Measurements from ENCODE around the gene TFDP1. TPM values are rescaled to one million over a fixed set of nuclear protein-coding genes. Genes with fewer than 3 reads are reported as not detected.
A peak's percentile ranks its signal among the peaks of the same experiment; 100 is the strongest.

TFDP1 gene
- total RNA-seq, 5 donors from 2014 or later (not counting 1 experiment from before 2014, with no cell fraction given), result 25.8 to 38.3 (median 34.1) TPM

GRCh38 chr13:113628291-113629270, 44.0 kb downstream of the TFDP1 start:
- ChIA-PET CTCF (no interaction called here), POLR2A (interaction anchor here in 1 of 2 donors (0.6 kb wide), 1 partner anchor 8 kb away, joined by 3 read pairs; no protein-coding TSS in a partner anchor)
- H3K27ac ChIP-seq (ENCODE audit: low read length), result no peak overlapping the region
- H3K4me3 ChIP-seq (ENCODE audit: control insufficient read depth in 1 of 2, extremely low read depth in 1 of 2, low read length in 1 of 2), result no peak overlapping the region
- no peaks in the 10 kb centered on the region for H3K27me3 Mint-ChIP-seq
- no peak overlapping the region for H3K4me3 Mint-ChIP-seq
- no peak overlapping the region for H3K27ac Mint-ChIP-seq
- no peaks in the 10 kb centered on the region for H3K9me3 Mint-ChIP-seq
- H3K4me1 Mint-ChIP-seq, result peaks cover 9 to 23% (median 12%) of the 10 kb centered on the region in 3 donors
- H3K36me3 ChIP-seq (ENCODE audit: control insufficient read depth in 2 of 2, extremely low read depth in 1 of 2, insufficient read depth in 1 of 2, low read length in 1 of 2), result peaks cover 13 to 26% of the 10 kb centered on the region in 2 donors
- 92% methylated on average over 16 of the region's 30 CpGs for WGBS (ENCODE audit: insufficient coverage)
- no peaks in the 10 kb centered on the region for H3K27me3 ChIP-seq (replicated peaks in 1 of 2; ENCODE audit: control insufficient read depth in 2 of 2, extremely low read depth in 1 of 2, insufficient read depth in 2 of 2, low read length in 1 of 2)
- no peaks in the 10 kb centered on the region for H3K9me3 ChIP-seq
- ATAC-seq (replicated peaks in 1 of 4), result no peak
- peaks cover 0 to 14% of the 10 kb centered on the region in 2 experiments for H3K4me1 ChIP-seq (ENCODE audit: control insufficient read depth in 1 of 2, extremely low read depth in 1 of 2, insufficient read depth in 2 of 2, low read length in 2 of 2)
- peaks cover 55% of the 10 kb centered on the region for H3K36me3 Mint-ChIP-seq
- no peak for DNase-seq

- Histone ChIP-seq H3K9me3 (no peaks in the 10 kb centered on the region), H3K4me3 (ENCODE audit: control insufficient read depth in 1 of 2, extremely low read depth in 1 of 2, low read length in 1 of 2) (no peak overlapping the region), H3K27me3 (replicated peaks in 1 of 2; ENCODE audit: control insufficient read depth in 2 of 2, extremely low read depth in 1 of 2, insufficient read depth in 2 of 2, low read length in 1 of 2) (no peaks in the 10 kb centered on the region), H3K4me1 (ENCODE audit: control insufficient read depth in 1 of 2, extremely low read depth in 1 of 2, insufficient read depth in 2 of 2, low read length in 2 of 2) (peaks cover 13 to 23% of the 10 kb centered on the region in 2 experiments), H3K36me3 (ENCODE audit: control insufficient read depth in 2 of 2, extremely low read depth in 1 of 2, insufficient read depth in 1 of 2, low read length in 1 of 2) (peaks cover 9 to 27% of the 10 kb centered on the region in 2 donors), H3K27ac (ENCODE audit: low read length) (no peak overlapping the region)
- Mint-ChIP-seq H3K27ac (no peak overlapping the region), H3K27me3 (no peaks in the 10 kb centered on the region), H3K4me1 (peaks cover 22 to 36% (median 24%) of the 10 kb centered on the region in 3 donors), H3K9me3 (no peaks in the 10 kb centered on the region), H3K36me3 (peaks cover 59% of the 10 kb centered on the region), H3K4me3 (no peak overlapping the region)
- 95% methylated on average over 14 of the region's 17 CpGs for WGBS (ENCODE audit: insufficient coverage)
- ATAC-seq (replicated peaks in 1 of 4) (no peak), DNase-seq (no peak)
- ChIA-PET CTCF (no interaction called here), POLR2A (no interaction called here)
These were observed 45.3 kb downstream of the TFDP1 start for GRCh38 chr13:113629866-113630265.

- ChIA-PET CTCF (no interaction called here), POLR2A (no interaction called here)
- ATAC-seq (replicated peaks in 1 of 4) (no peak), DNase-seq (no peak)
- Mint-ChIP-seq H3K9me3 (no peaks in the 10 kb centered on the region), H3K27me3 (no peaks in the 10 kb centered on the region), H3K4me1 (peaks cover 26 to 40% (median 28%) of the 10 kb centered on the region in 3 donors), H3K36me3 (peaks cover 62% of the 10 kb centered on the region), H3K4me3 (no peak overlapping the region), H3K27ac (no peak overlapping the region)
- H3K36me3 ChIP-seq (ENCODE audit: control insufficient read depth in 2 of 2, extremely low read depth in 1 of 2, insufficient read depth in 1 of 2, low read length in 1 of 2), result peaks cover 9 to 30% of the 10 kb centered on the region in 2 donors
- H3K27me3 ChIP-seq (replicated peaks in 1 of 2; ENCODE audit: control insufficient read depth in 2 of 2, extremely low read depth in 1 of 2, insufficient read depth in 2 of 2, low read length in 1 of 2), result no peaks in the 10 kb centered on the region
- H3K4me1 ChIP-seq (ENCODE audit: control insufficient read depth in 1 of 2, extremely low read depth in 1 of 2, insufficient read depth in 2 of 2, low read length in 2 of 2), result peaks cover 17 to 28% of the 10 kb centered on the region in 2 experiments
- H3K27ac ChIP-seq (ENCODE audit: low read length), result no peak overlapping the region
- H3K9me3 ChIP-seq, result no peaks in the 10 kb centered on the region
- 95% methylated on average over 9 of the region's 11 CpGs for WGBS (ENCODE audit: insufficient coverage)
- no peak overlapping the region for H3K4me3 ChIP-seq (ENCODE audit: control insufficient read depth in 1 of 2, extremely low read depth in 1 of 2, low read length in 1 of 2)
These were observed 45.7 kb downstream of the TFDP1 start for GRCh38 chr13:113630296-113630695.

DNA sequence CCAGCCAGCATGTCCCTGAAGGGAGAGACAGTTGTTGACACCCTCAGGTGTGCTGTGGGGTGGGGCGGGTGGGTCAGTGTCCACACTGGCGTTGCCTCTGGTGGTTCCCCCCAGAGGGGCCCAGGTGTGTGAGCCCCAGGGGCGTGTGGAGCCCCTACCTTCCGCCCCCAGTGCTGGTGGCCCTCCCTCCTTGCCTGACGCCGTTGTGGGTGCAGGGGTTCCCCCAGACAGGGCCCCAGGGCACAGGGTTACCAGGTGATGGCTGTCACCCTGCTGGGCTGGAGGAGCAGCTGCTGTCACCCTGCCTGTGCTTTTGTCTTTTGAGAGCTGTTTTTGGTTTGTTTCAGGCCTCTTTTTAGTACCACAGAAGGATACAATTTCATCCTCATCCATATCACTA, 46.3 kb downstream of the TFDP1 start:
- peaks cover 9 to 35% of the 10 kb centered on the region in 2 donors for H3K36me3 ChIP-seq (ENCODE audit: control insufficient read depth in 2 of 2, extremely low read depth in 1 of 2, insufficient read depth in 1 of 2, low read length in 1 of 2)
- ATAC-seq (replicated peaks in 1 of 4) (no peak), DNase-seq (no peak)
- WGBS (ENCODE audit: insufficient coverage), result 88% methylated on average over 4 of the region's 6 CpGs
- H3K4me3 Mint-ChIP-seq, result no peak overlapping the region
- H3K27me3 ChIP-seq (replicated peaks in 1 of 2; ENCODE audit: control insufficient read depth in 2 of 2, extremely low read depth in 1 of 2, insufficient read depth in 2 of 2, low read length in 1 of 2), result no peaks in the 10 kb centered on the region
- H3K27ac Mint-ChIP-seq, result no peak overlapping the region
- H3K9me3 ChIP-seq, result no peaks in the 10 kb centered on the region
- H3K4me1 ChIP-seq (ENCODE audit: control insufficient read depth in 1 of 2, extremely low read depth in 1 of 2, insufficient read depth in 2 of 2, low read length in 2 of 2), result peaks cover 20 to 33% of the 10 kb centered on the region in 2 experiments
- H3K4me3 ChIP-seq (ENCODE audit: control insufficient read depth in 1 of 2, extremely low read depth in 1 of 2, low read length in 1 of 2), result no peak overlapping the region
- H3K27me3 Mint-ChIP-seq, result no peaks in the 10 kb centered on the region
- peaks cover 26 to 40% (median 28%) of the 10 kb centered on the region in 3 donors for H3K4me1 Mint-ChIP-seq
- no peak overlapping the region for H3K27ac ChIP-seq (ENCODE audit: low read length)
- no peaks in the 10 kb centered on the region for H3K9me3 Mint-ChIP-seq
- CTCF ChIA-PET, result no interaction called here
- H3K36me3 Mint-ChIP-seq, result peaks cover 63% of the 10 kb centered on the region
- POLR2A ChIA-PET, result no interaction called here

DNA sequence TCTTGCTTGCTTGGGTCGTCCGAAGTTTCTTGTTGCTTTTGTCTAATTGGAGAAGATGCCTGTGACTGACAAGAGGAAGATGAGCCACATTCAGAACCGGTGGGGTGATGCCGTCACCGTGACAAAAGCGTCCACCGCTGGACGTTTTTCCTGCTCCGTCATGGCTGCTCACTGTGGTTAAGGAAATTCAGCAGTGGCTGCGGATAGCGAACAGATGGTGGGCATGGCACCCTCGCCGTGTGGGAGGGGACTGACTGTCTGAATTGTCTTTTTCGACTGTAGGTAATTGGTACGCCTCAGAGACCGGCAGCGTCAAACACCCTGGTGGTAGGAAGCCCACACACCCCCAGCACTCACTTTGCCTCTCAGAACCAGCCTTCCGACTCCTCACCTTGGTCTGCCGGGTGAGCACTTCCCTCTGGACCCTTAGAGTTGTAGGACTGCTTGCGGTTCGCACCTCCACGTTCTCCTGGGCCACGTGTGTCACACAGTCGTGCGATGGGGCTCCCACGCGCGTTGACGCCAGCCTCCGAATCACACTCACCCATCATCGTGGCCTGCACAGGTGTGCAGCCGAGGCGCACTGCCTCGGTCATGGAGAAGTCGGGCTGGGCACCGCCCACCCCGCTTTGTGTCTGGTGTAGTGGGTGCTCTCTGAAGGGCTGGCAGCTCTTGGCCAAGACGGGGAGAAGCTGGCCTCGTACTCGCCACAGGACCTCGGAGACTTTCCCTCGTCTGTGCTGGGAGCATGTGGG, 47.0 kb downstream of the TFDP1 start:
- no peak for ATAC-seq (replicated peaks in 1 of 4)
- DNase-seq, result no peak
- ChIA-PET POLR2A (no interaction called here), CTCF (no interaction called here)
- Histone ChIP-seq H3K4me1 (ENCODE audit: control insufficient read depth in 1 of 2, extremely low read depth in 1 of 2, insufficient read depth in 2 of 2, low read length in 2 of 2) (peaks cover 20 to 40% of the 10 kb centered on the region in 2 experiments), H3K9me3 (no peaks in the 10 kb centered on the region), H3K36me3 (ENCODE audit: control insufficient read depth in 2 of 2, extremely low read depth in 1 of 2, insufficient read depth in 1 of 2, low read length in 1 of 2) (peaks cover 9 to 43% of the 10 kb centered on the region in 2 donors), H3K27ac (ENCODE audit: low read length) (no peak overlapping the region), H3K4me3 (ENCODE audit: control insufficient read depth in 1 of 2, extremely low read depth in 1 of 2, low read length in 1 of 2) (no peak overlapping the region), H3K27me3 (replicated peaks in 1 of 2; ENCODE audit: control insufficient read depth in 2 of 2, extremely low read depth in 1 of 2, insufficient read depth in 2 of 2, low read length in 1 of 2) (no peaks in the 10 kb centered on the region)
- Mint-ChIP-seq H3K27ac (peak overlapping the region in 1 of 2 donors; percentile 36), H3K9me3 (no peaks in the 10 kb centered on the region), H3K36me3 (peaks cover 70% of the 10 kb centered on the region), H3K4me1 (peaks cover 27 to 40% (median 31%) of the 10 kb centered on the region in 3 donors), H3K4me3 (no peak overlapping the region), H3K27me3 (no peaks in the 10 kb centered on the region)
- WGBS (ENCODE audit: insufficient coverage), result 96% methylated on average over 20 of the region's 42 CpGs

DNA sequence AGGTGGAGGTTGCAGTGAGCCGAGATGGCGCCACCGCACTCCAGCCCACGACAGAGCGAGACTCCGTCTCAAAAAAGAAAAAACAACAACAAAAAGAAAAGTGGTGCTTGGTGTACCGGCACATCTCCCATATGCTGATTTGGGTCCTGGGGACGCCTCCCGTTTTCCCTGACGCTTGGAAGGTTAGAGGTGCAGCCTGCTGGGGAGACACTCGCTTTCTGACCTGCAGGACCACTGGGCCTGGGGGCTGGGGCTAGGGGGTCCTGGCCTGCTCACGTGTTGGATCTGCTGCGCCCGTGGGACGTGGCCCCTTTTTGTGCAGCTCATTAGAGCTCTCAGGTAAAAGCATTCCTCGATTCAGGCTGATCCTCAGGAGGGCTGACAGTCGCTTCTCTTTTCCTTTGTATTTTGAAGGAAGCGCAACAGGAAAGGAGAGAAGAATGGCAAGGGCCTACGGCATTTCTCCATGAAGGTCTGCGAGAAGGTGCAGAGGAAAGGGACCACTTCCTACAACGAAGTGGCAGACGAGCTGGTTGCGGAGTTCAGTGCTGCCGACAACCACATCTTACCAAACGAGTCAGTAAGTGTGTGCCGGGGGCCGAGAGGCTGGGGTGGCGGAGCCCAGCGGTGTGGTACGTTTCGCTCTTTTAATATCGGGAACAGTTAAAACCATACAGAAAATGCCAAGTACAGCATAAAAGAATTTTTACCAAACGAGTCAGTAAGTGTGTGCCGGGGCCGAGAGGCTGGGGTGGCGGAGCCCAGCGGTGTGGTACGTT, 48.3 kb downstream of the TFDP1 start:
- DNase-seq, result no peak
- Histone ChIP-seq H3K36me3 (ENCODE audit: control insufficient read depth in 2 of 2, extremely low read depth in 1 of 2, insufficient read depth in 1 of 2, low read length in 1 of 2) (peaks cover 7 to 48% of the 10 kb centered on the region in 2 donors), H3K27ac (ENCODE audit: low read length) (no peak overlapping the region), H3K4me3 (ENCODE audit: control insufficient read depth in 1 of 2, extremely low read depth in 1 of 2, low read length in 1 of 2) (no peak overlapping the region), H3K4me1 (ENCODE audit: control insufficient read depth in 1 of 2, extremely low read depth in 1 of 2, insufficient read depth in 2 of 2, low read length in 2 of 2) (peaks cover 20 to 50% of the 10 kb centered on the region in 2 experiments), H3K27me3 (replicated peaks in 1 of 2; ENCODE audit: control insufficient read depth in 2 of 2, extremely low read depth in 1 of 2, insufficient read depth in 2 of 2, low read length in 1 of 2) (no peaks in the 10 kb centered on the region), H3K9me3 (no peaks in the 10 kb centered on the region)
- Mint-ChIP-seq H3K4me3 (peak overlapping the region in 1 of 3 donors; percentile 49), H3K27me3 (no peaks in the 10 kb centered on the region), H3K4me1 (peaks cover 27 to 40% (median 31%) of the 10 kb centered on the region in 3 donors), H3K36me3 (peaks cover 74% of the 10 kb centered on the region), H3K9me3 (no peaks in the 10 kb centered on the region), H3K27ac (peak overlapping the region; percentile 49 to 86)
- WGBS (ENCODE audit: insufficient coverage), result 91% methylated on average over 22 of the region's 38 CpGs
- ChIA-PET CTCF (no interaction called here), POLR2A (no interaction called here)
- no peak for ATAC-seq (replicated peaks in 1 of 4)
